ENCODE results near the gene GATA6.

GRCh38 chr18:22223965-22224322 lies 54.6 kb downstream of the GATA6 start:
- TF ChIP-seq CTCF (IDR thresholded peaks at IDR 0.05), result no peak
- peak in 1 of 3 donors; percentile 5 for TF ChIP-seq POLR2AphosphoS5 (IDR thresholded peaks at IDR 0.05)
- TF ChIP-seq POLR2A (IDR thresholded peaks at IDR 0.05), result no peak
